NCI-H524 (cell line): Measurements from ENCODE around the gene AP3D1.
"Not testable (repeated sequence)": the region's sequence is repeated elsewhere in the genome, so short reads cannot be mapped to it uniquely, and the experiment has no call there.

ENCODE experiments used
- DNase-seq, 2 experiments: peaks; one replicate each; lab custom pipeline; 2025; lab: John Stamatoyannopoulos, UW

AP3D1 gene

DNA sequence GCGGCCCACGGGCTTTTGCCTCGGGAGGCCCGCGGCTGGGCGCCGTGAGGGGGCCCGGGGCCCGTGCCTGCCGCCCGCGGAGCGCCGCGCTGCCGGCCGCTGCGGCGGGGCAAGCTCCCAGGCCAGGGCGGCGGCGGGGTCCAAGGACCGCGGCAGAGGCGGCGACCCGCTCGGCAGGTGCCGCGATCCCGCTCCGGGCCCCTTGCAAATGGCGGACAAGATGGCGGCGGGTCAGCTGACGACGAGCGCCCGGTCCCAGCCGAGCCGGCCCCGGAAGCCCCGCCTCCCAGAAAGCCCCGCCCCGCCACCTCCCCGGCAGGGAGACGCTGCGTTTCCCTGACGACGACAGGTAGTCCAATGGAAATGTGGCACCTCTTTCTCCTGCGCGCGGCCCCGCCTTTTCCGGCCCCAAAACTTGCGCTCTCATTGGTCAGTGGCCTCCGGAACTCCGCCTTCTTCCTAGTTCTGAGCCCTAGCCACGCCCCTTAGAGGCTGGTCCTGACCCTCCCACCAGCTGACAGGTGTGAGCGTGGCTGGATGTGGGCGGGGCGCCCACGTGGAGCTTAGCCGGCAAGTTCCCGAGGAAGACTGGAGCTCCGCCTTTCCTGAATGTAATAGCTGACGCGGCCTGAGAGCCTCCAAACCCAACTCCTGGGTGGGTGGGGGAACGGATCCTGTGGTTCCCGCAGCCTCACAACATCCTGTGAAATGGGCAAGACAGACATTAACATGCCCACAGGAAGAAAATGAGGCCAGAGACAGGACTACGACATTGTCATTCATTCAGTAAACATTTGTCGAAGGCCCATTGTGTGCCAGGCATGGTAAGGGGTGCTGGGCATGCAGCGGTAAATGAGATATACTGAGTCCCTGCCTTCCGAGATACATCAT is at the start of gene AP3D1:
Gene AP3D1, minus strand, starts transcription at position 228 of the 891 bp plus-strand sequence. CDS start 232 bp downstream, outside the sequence.
- DNase-seq, result peak; percentile 99 to 100

DNA sequence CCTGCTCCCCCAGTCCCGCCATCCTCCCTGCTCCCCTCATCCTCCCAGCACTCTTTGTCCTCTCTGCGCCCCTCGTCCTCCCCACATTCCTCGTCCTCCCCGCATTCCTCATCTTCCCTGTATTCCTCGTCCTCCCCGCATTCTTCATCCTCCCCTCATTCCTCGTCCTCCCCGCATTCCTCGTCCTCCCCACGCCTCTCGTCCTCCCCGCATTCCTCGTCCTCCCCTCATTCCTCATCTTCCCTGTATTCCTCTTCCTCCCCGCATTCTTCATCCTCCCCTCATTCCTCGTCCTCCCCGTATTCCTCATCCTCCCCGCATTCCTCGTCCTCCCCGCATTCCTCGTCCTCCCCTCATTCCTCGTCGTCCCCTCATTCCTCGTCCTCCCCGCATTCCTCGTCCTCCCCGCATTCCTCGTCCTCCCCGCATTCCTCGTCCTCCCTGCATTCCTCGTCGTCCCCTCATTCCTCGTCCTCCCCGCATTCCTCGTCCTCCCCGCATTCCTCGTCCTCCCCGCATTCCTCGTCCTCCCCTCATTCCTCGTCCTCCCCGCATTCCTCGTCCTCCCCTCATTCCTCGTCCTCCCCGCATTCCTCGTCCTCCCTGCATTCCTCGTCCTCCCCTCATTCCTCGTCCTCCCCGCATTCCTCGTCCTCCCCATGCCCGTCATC is 49.4 kb upstream of the AP3D1 start:
- DNase-seq, result not testable (repeated sequence)

DNA sequence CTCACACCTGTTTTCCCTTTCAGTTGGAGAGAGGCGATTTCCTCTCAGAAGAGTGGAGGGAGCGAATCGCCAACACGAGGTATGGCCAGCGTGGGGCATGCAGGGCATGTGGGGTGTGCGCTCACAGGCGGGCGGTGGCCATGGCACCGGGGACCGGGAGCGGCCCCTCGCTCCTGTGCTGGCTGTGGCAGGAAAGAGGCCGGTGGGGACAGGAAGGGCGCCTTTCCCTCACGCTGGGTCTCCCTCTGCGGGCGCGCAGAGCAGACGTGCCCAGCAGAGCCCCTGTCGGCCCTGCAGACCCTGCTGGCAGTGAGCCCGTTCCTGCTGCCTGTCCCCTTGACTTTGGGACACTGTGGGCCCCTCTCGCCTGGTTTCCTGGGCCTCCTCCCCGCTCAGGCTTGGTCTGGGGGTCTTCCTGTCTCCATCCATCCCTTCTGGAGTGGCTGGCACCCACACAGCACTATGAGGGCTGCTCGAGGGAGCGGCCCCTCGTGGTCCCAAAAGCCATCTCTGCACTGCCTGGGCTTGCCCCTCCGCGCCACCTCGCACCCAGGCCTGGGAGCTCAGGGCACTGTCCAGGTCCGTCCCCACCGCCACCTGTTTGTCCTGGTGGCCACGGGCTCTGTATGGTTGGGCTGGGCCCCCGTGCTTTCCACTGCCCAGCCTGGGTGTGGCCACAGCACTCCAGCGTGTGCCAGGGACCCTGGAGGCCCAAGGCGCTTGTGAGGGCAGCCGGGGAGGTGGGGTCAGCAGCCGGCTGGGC is 48.7 kb upstream of the AP3D1 start:
- no peak for DNase-seq

DNA sequence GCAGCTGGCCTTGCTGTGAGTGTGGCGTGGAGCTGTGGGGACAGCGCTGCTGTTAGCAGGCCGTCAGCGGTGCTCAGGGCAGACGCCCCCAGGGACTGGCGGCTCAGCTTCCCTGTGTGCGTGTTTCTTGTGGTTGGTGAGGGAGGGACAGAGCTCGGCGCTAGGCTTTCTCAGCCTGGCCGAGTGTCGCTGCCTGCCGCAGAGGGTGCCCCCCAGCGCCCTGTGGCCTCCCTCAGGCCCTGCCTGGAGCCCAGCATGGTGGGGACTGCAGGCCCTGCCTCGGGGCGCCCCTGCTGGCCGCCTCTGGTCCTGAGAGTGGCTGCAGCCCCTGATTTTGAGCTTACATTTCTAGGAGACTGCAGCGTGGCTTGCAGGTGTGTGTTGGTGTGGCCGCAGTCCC is 47.8 kb upstream of the AP3D1 start:
- no peak for DNase-seq

DNA sequence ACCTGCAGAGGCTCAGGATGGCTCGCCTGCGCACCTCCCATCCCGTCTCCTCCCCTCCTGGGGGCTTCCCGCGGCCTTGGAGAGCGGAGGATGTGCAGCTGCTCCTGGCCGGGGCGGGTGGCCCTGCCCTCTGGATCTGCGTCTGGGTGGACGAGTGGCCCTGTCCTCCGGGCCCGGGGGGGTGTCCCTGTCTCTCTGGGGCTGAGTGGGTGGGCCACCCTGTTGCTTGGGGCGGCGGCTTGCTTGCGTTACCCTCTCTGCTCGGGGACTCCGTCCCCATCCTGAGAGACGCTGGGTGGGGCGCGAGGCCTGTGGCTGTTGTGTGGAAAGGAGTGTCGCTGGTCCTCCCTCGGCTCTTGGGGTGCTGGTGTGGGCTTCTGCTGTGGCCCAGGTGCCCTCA is 47.0 kb upstream of the AP3D1 start:
- DNase-seq, result no peak

DNA sequence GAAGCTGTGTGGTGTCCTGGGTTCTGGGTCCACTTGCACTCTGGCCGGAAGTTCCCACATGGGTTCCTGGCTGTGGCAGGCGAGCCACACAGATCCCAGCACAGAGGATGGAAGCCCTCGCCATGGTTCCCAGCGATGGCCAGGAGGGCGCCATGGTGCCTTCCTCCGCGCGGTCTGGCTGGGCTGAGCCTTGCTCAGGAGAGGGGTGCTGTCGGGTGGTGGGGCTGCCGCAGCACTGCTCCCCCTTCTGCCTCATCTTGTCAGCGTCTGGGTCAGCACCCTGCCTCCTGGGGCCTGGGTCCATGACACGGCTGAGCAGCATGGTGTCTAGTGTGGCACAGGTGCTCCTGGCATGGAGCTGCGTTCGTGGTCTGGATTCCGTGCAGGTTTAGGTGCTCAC is 45.9 kb upstream of the AP3D1 start:
- no peak for DNase-seq

DNA sequence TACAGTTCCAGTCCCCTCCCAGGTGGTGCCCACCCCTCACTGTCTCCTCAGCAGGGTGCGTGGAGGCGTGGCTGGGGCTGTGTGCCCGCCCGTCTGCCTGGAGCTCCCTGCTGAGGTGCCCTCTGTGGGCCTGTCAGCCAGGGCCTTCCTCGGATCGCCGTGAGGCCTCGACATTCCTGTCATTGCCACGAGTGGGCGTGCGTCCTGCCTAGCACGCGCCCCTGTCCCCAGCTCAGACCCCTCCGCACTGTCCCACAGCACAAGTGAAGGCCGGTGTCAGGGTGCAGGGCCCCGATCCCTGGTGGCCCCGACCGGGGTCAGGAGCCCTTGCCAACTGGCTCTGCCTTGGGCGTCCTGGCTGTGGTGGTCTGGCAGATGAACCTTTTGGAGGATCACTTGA is 44.5 kb upstream of the AP3D1 start:
- no peak for DNase-seq

DNA sequence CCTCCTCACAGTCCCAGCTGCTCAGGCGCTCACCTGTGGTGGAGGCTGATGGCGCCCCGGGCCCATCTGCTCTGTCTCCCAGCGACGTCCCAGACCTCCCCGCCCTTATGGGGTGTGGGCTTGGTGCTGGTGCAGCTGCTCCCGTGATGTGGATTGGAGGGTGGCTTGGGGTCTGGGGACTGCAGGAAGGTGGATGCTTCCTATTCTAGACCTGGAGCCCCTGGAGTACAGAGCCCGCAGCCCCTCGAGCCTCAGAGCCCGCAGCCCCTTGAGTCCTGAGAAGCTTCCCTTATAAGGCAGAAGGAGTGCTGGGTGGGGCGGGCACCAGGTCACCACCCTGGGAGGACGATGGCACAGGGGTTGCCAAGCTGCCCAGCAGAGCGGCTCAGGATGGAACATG is 44.0 kb upstream of the AP3D1 start:
- DNase-seq, result no peak

DNA sequence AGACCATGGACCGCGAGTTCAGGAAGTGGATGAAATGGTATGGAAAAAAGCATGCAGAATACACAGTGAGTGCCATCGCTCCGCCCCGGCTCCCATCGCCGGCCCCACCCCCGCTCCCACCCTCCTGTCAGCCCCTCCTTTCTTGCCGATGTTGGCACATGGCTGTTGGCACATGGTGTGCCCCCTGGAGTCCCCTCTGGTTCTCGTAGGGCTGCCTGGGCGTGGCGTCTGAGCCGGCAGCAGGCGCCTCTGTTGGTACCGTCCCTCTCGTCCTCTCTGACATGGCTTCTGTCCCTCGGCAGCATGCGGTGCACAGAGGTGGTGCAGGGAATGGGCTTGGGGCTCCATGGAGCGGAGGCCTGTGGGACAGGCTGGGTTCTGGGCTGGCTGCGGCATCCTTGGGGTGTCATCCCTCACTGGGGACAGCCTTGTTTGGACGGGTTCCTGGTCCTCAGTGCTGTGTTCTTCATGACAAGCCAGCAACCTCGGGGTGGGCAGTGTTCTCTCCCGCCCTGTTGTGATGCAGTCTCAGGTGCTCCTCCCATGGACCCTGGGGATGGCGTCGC is 43.2 kb upstream of the AP3D1 start:
- DNase-seq, result no peak

DNA sequence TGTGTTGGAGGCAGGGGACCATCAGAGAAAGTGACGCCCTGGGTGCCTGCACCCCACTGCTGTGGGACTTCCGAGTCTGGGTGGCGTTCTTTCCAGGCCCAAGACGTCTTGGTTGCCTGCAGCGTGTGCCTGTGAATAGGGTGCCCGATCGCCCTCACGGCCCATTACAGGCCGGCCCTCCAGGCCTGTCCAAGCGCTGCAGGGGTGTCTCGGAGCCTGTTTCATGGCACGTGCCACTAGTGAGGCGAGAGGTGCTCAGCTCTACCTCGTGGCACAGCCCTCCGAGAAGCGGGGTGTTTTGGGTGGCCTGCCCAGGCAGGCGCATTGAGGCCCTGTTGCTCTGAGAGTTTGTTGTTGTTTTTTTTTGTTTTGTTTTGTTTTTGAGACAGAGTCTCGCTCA is 42.4 kb upstream of the AP3D1 start:
- no peak for DNase-seq

DNA sequence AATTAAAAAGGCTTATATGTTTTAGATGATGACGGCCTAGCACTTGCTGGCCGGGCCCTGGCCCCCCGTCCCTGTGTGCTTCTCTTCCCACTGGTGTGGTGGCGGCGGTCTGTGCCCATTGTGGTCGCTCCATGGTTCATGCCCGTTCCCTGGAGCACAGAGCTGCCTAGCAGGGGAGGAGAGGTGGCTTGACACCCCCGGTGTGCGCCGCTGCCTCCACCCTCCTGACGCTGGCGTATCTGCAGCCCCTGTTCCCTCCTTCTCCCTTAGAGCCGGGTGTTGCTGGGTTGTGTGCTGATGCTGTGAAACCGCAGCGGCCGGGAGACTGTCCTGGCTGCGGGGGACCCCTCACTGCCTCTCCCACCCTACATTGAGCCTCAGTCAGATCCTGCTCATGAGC is 41.5 kb upstream of the AP3D1 start:
- no peak for DNase-seq

DNA sequence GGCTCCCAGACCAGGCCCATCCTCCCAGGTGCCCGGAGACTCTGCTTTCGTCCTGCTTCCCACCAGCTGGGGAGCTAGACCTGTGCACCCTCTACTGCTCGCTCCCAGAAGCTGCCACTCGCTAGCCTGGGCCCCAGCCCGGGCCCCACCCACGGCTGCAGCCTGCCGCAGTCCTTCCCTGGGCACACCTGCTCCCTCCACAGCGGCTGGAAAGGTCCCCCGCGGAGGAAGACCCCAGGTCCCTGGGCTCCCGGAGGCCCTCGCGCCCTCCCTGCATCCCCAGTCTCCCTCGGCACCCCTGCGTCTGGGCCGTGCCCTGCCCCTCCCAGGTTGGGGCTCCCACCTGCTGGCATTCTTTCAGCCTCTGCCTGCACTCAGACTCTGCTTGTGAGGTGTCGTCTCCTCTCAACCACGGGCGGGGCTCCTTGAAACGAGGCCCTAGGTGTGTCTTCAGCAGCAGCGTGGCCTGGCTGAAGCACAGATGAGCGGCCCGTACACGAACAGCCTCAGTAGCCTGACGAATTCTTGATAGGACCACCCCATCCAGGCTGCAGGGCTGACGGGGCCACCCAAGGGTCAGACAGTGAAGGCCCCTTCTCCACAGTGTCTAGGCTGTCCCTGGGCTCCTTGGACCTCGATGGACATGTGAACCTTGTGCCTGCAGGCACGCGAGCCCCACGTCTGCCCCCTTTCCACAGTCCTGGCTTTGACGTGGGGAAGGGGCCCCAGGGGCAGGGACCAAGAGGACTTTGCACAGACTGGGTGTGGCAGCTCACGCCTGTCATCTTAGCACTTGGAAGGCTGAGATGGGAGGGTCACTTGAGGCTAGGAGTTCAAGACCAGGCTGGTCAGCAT is 40.3 kb upstream of the AP3D1 start:
- no peak for DNase-seq

DNA sequence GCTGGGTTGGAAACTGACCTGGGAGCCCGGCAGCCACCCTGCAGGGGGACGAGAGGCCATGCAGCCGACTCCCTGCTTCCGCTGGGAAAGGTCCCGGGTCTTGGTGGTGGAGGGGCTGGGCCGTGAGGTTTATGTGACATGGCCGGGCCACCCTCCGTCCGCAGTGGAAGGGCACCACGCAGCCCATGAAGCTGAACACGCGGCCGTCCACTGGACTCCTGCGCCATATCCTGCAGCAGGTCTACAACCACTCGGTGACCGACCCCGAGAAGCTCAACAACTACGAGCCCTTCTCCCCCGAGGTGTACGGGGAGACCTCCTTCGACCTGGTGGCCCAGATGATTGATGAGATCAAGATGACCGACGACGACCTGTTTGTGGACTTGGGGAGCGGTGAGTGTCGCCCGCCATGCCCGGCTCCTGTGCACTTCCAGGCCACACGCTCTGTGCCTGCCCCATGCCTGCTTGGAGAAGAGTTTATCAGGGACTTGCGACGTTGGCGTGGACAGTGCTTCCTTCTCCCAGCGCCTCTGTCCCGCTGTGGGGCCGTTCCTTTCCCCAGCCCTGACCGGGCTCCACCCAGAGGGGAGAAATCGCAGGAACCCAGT is 39.6 kb upstream of the AP3D1 start:
- DNase-seq, result no peak

DNA sequence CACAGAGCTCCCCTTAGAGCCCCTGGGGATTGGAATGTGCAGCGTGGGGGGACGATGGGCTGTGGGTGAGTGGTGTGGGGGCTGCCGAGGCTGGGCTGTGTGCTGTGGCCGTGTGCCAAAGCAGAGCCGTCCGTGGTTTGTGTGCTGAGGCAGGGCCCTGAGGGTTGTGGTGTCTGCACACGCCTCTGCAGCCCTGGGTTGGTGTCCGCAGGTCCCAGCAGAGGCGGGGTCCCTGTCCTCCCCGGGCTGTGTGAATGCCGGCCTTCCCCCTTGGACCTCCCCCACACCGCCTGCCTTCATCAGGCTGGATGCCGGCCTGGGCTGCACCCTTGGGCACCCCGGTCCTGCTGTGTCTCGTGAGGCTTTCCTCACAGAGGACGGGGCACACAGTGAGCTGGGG is 38.5 kb upstream of the AP3D1 start:
- DNase-seq, result no peak

DNA sequence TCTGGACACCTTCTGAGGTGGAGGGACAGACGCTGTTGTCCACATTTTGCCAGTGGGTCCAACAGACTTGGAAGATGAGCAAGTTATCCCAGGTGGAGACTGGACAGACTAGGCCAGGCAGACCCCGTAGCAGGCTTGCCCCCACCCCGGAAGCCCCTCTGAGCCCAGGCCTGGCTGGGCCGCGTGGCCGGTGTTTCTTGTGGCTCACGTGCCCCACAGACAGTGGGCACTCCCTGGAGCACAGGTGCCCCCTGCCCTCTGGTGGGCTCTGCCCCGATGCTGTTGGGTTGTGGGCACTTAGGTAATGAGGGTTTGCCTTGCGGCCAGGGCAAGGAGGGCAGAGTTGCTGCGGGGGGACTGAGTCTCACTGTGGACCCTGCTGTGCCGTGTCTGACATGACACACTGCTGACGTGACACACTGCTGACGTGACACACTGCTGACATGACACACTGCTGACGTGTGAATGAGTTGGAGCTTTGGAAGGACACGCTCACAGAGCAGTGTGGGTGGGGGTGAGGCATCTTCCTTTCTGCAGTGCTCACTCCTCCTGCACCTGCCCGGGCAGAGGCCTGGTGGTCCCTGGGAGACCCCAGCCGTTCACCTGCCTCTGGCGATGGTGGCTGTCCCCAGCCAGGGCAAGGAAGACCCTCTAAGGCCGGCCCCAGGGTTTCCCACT is 37.5 kb upstream of the AP3D1 start:
- DNase-seq, result no peak

DNA sequence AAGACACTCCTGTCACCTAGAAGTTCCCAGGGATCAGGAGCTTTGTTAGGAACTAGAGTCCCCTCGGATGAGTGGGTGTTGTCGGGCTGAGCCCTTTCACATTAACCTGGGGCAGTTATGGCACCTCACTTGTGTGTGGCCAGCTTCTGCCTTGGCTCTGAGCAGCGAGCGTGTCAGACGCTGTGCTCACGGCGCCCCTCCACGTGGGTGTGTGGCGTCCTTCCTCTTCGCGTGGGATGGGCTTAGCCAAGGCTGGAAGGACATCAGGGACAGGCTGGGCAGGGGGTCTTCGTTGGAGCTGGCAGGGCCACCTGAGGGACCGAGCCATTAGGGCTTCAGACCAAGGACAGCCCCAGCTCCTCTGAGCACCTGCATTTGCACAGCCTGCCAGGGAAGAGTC is 35.8 kb upstream of the AP3D1 start:
- no peak for DNase-seq

DNA sequence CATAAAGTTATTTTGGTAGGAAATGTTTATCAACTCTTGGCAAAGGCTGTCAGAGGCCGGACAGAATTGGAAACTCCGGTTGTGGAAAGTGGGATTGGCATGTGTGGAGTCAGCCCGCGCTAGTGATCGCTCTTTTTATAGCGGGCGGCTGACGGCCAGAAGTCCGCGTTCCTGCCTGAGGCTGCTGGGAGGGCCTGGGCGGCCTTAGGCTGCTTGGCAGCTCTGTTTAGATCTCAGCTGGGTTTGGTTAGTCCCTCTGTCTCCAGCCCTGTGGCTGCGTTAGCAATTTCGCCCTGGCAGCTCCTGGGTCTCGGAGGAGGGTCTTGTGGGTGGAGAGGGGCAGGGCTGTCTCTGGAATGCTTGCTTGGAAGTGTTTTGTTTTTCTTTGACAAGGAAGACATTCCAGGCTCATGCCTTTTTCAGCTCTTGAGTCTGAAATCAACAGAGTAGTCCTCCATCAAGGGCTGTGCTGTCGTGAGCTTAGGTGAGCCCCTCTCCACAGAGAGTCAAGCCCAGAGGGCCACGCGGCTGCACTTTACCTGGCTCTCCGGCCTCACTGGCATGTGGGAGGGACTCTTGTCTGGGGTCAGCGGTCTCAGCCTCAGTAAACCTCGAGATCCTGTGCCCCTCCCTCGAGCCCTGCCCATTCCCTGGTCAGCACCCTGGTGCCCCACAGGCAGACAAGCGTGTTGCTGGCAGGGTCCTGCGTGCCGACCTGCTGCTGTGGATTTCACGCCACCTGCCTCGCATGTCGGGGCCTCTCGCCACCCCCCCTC is 34.9 kb upstream of the AP3D1 start:
- DNase-seq, result no peak

DNA sequence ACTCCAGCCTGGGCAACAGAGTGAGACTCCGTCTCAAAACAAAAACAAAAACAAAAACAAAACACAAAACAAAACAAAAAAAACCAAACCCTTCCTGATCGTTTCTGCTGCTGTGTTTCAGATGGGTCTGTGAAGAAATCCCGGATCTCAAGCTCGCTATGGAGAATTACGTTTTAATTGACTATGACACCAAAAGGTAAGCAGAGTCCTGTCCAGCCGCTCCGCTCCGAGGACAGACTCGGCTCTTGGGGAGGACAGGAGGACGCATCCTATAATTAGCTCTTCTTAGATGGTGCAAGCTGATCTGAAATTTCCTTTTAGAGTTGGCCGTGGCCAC is 34.3 kb upstream of the AP3D1 start:
- no peak for DNase-seq

DNA sequence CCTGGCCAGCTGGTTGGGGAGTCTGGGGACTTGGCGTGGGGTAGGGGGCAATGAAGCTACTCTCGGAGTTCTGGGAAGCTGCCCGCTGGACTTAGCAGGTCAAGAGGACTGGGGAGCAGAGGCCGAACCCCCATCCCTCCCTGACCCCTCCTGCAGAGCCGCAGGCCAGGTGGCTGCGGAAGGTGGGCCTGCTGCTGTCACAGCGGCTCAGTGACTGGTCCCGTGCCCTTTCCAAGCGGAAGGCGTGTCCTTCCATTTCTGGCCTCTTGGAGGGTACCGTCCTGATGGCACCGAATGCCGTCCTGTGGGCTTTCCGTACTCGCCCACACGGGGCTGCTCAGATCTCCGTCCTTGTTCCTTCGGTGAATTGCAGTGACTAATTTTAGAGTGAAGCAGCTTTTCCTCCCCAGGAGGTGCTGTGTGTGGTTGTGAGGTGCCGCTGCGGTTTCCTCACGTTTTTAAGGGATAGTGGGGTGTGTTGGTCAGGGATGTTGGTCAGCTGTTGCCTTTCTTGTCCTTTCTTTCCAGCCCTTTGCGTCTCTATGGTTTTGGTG is 33.1 kb upstream of the AP3D1 start:
- DNase-seq, result no peak

DNA sequence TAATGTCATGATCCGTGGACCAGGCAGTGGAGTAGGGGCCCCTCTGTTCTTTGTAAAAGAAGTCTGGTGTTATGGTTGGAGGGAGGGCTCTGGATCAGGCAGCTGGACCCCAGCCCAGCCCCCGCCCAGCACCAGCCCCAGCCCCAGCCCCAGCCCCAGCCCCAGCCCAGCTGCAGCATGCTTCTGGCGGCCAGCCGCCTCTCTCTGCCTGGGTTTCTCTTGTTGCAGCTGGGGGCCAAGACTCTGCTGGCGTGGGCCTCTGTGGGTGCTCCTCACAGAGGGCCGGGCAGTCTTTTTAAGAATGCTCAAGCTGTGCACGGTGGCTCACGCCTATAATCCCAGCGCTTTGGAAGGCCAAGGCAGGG is 30.2 kb upstream of the AP3D1 start:
- no peak for DNase-seq
